Neural cell (in vitro differentiated cells): ENCODE data around the gene AEBP2.
"Not testable (repeated sequence)": the region's sequence is repeated elsewhere in the genome, so short reads cannot be mapped to it uniquely, and the experiment has no call there.

Experiments
- CTCF ChIP-seq: fragments of 450-650 bp; IDR thresholded peaks from 2 replicates; pipeline ENCODE4 v1.5.1; 2014; ENCODE audit warnings: antibody characterized with exemption, mild to moderate bottlenecking, moderate library complexity; ENCODE audit not compliant: poor library complexity, severe bottlenecking
- SMC3 ChIP-seq: fragments of 450-650 bp; conservative IDR thresholded peaks from 2 replicates; pipeline ENCODE4 v1.6.1; 2014; ENCODE audit warnings: antibody characterized with exemption, mild to moderate bottlenecking, moderate library complexity; ENCODE audit not compliant: poor library complexity

- TF ChIP-seq CTCF, SMC3: not testable (repeated sequence)
These were observed 38.5 kb upstream of the AEBP2 start for GRCh38 chr12:19400649-19401285.
